Measurements from ENCODE around the gene MUC4.

The MUC4 gene

GRCh38 chr3:195770081-195770840 lies 41.5 kb downstream of the MUC4 start (continued):
- TF ChIP-seq, protein P1, sequence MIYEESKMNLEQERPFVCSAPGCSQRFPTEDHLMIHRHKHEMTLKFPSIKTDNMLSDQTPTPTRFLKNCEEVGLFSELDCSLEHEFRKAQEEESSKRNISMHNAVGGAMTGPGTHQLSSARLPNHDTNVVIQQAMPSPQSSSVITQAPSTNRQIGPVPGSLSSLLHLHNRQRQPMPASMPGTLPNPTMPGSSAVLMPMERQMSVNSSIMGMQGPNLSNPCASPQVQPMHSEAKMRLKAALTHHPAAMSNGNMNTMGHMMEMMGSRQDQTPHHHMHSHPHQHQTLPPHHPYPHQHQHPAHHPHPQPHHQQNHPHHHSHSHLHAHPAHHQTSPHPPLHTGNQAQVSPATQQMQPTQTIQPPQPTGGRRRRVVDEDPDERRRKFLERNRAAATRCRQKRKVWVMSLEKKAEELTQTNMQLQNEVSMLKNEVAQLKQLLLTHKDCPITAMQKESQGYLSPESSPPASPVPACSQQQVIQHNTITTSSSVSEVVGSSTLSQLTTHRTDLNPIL (CRISPR knock-in tag; IDR thresholded peaks at IDR 0.05; ENCODE audit: low read depth) = no peak
- TF ChIP-seq CSRNP3 (CRISPR knock-in tag; IDR thresholded peaks at IDR 0.05) (no peak), ZNF8 (CRISPR knock-in tag; IDR thresholded peaks at IDR 0.05) (no peak)

- ATAC-seq = no peak
- TF ChIP-seq, protein P2, sequence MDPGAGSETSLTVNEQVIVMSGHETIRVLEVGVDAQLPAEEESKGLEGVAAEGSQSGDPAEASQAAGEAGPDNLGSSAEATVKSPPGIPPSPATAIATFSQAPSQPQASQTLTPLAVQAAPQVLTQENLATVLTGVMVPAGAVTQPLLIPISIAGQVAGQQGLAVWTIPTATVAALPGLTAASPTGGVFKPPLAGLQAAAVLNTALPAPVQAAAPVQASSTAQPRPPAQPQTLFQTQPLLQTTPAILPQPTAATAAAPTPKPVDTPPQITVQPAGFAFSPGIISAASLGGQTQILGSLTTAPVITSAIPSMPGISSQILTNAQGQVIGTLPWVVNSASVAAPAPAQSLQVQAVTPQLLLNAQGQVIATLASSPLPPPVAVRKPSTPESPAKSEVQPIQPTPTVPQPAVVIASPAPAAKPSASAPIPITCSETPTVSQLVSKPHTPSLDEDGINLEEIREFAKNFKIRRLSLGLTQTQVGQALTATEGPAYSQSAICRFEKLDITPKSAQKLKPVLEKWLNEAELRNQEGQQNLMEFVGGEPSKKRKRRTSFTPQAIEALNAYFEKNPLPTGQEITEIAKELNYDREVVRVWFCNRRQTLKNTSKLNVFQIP (CRISPR knock-in tag; IDR thresholded peaks at IDR 0.05; ENCODE audit: borderline replicate concordance, low read depth) = no peak
- TF ChIP-seq ZNF565 (CRISPR knock-in tag; conservative IDR thresholded peaks at IDR 0.05; ENCODE audit: low read depth) = no peak
- TF ChIP-seq CSDC2 (CRISPR knock-in tag; IDR thresholded peaks at IDR 0.05) = no peak
- TF ChIP-seq ZC3H10 (CRISPR knock-in tag; IDR thresholded peaks at IDR 0.05) = no peak
- TF ChIP-seq TOX (CRISPR knock-in tag; IDR thresholded peaks at IDR 0.05; ENCODE audit: borderline replicate concordance) = no peak
- TF ChIP-seq CSRNP3 (CRISPR knock-in tag; IDR thresholded peaks at IDR 0.05) = no peak
- TF ChIP-seq ZNF8 (CRISPR knock-in tag; IDR thresholded peaks at IDR 0.05) = no peak
These were observed 42.2 kb downstream of the MUC4 start for GRCh38 chr3:195769551-195769950.

GRCh38 chr3:195768831-195769303 lies 42.9 kb downstream of the MUC4 start:
- TF ChIP-seq, protein P1 (CRISPR knock-in tag; IDR thresholded peaks at IDR 0.05; ENCODE audit: low read depth) = no peak
- TF ChIP-seq OSR1 (CRISPR knock-in tag; IDR thresholded peaks at IDR 0.05) (no peak), ZNF565 (CRISPR knock-in tag; conservative IDR thresholded peaks at IDR 0.05; ENCODE audit: low read depth) (no peak), CSRNP3 (CRISPR knock-in tag; IDR thresholded peaks at IDR 0.05) (no peak), ZC3H10 (CRISPR knock-in tag; IDR thresholded peaks at IDR 0.05) (no peak), ZFP3 (CRISPR knock-in tag; IDR thresholded peaks at IDR 0.05) (no peak), PPARA (CRISPR knock-in tag; IDR thresholded peaks at IDR 0.05; ENCODE audit: borderline replicate concordance) (no peak), SNAI2 (CRISPR knock-in tag; IDR thresholded peaks at IDR 0.05) (no peak), ESRRG (CRISPR knock-in tag; IDR thresholded peaks at IDR 0.05) (no peak), GLIS3 (CRISPR knock-in tag; IDR thresholded peaks at IDR 0.05) (no peak), TCF4 (CRISPR knock-in tag; IDR thresholded peaks at IDR 0.05; ENCODE audit: borderline replicate concordance) (no peak), CSDC2 (CRISPR knock-in tag; IDR thresholded peaks at IDR 0.05) (no peak), ZNF8 (CRISPR knock-in tag; IDR thresholded peaks at IDR 0.05) (no peak), TSHZ2 (CRISPR knock-in tag; IDR thresholded peaks at IDR 0.05) (no peak), PATZ1 (CRISPR knock-in tag; IDR thresholded peaks at IDR 0.05; ENCODE audit: borderline replicate concordance) (no peak), RARB (CRISPR knock-in tag; IDR thresholded peaks at IDR 0.05) (no peak), BACH2 (CRISPR knock-in tag; IDR thresholded peaks at IDR 0.05; ENCODE audit: borderline replicate concordance) (no peak)
- TF ChIP-seq, protein P2 (CRISPR knock-in tag; IDR thresholded peaks at IDR 0.05; ENCODE audit: borderline replicate concordance, low read depth) = no peak
- peak; percentile 36; the same call in 2 of the 3 replicates for ATAC-seq
